Breast epithelium (tissue), 4 donors: Measurements from ENCODE around the gene MGAT5B. TPM values are rescaled to one million over a fixed set of nuclear protein-coding genes. Genes with fewer than 3 reads are reported as not detected.

Source experiments
- DNase-seq, 2 donors: peaks; one replicate each; pipeline ENCODE4 v3.0.0-alpha.2; 2019; ENCODE audit warnings: low spot score in 2 of 2
- H3K27ac ChIP-seq, 2 donors: fragments of 200-600 bp; sonication (generic) in 1 of 2; one replicate each; pipeline ENCODE4 v1.5.1; 2016 to 2019; ENCODE audit warnings: mild to moderate bottlenecking in 1 of 2
- H3K27me3 ChIP-seq, 2 donors: fragments of 200-600 bp; sonication (generic) in 1 of 2; one replicate each; pipeline versions ENCODE4 v1.5.1 to v1.6.0; 2017 to 2019; ENCODE audit warnings: control low read depth in 1 of 2, mild to moderate bottlenecking in 1 of 2
- H3K36me3 ChIP-seq: fragments of 200-600 bp; one replicate; pipeline ENCODE4 v1.5.1; 2019
- H3K4me1 ChIP-seq, 2 donors: fragments of 200-600 bp; sonication (generic); one replicate each; pipeline ENCODE4 v1.5.1; 2016 to 2019; ENCODE audit warnings: control low read depth in 1 of 2
- H3K4me3 ChIP-seq, 3 donors: fragments of 200-600 bp; sonication (generic); 1 replicate in 2 of 3; 2 replicates in 1 of 3; pipeline ENCODE4 v1.5.1; 2016 to 2019; ENCODE audit warnings: mild to moderate bottlenecking in 3 of 3, moderate library complexity in 2 of 3
- H3K9me3 ChIP-seq, 2 donors: fragments of 200-600 bp; sonication (generic) in 1 of 2; one replicate each; pipeline ENCODE4 v1.5.1; 2016 to 2019; ENCODE audit warnings: control low read depth in 1 of 2
- CTCF ChIP-seq, 3 donors: fragments of 450-650 bp; IDR thresholded peaks; one replicate each; pipeline ENCODE4 v1.5.1; 2016 to 2017; ENCODE audit warnings: antibody characterized with exemption in 3 of 3, mild to moderate bottlenecking in 3 of 3, moderate library complexity in 3 of 3
- POLR2A ChIP-seq: fragments of 450-650 bp; IDR thresholded peaks from one replicate; pipeline ENCODE4 v1.6.1; 2016; ENCODE audit warnings: antibody characterized with exemption, mild to moderate bottlenecking, moderate library complexity
- POLR2AphosphoS5 ChIP-seq, 3 donors: sonication (generic); formaldehyde crosslinking; IDR thresholded peaks; one replicate each; pipeline ENCODE4 v1.6.1; 2017; ENCODE audit warnings: antibody characterized with exemption in 3 of 3
- intact Hi-C: fragments of 100-400 bp; cut with DNase I; formaldehyde crosslinking; loops from one replicate; pipeline ENCODE4 v1.15.1; 2023; ENCODE audit warnings: low total_unique reads
- total RNA-seq, 3 donors: library from RNA; depleted of rRNA; stranded (reverse); fragments of >200 nt; gene quantifications; one replicate each; pipeline ENCODE4 v1.1.0, GENCODE V29; 2016

Gene MGAT5B
- total RNA-seq, 3 donors from 2014 or later, result 0.32 to 0.33 TPM; not detected in 1

DNA sequence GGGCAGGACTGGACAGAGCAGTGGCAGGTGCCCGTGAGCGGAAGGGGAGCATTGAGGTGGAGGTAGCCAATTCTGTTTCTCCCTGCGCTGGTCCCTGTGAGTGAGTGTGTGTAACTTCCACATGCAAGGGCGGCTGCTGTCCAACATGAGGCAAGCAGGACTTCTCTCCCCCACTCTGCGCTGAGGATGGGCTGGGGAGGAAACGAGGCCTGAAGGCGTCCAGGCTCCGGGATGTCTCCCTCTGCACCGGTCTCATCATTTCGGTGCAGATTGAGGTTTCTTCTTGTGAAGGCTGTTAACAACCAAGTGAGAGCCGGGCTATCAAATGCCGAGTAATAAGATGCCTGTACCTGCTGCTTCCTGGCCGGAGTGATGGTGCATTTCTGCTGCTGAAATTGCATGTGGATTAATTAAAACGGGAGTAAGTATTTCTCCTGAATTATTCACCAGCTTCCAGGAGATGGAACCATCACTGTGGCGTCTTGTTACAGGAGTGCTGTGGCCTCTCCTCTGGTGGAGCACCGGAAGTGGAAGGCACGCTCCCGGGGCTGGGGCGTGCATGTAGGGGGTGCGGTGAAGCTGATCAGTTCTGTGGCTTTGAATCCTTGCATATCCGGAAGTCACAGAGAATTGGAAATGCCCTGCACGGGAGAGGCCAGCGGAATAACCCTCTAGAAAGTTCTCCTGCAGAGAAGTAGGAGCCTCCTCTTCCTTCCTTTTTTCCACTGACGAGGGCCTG, 41.7 kb upstream of the MGAT5B start:
- Histone ChIP-seq H3K9me3 (no peaks in the 10 kb centered on the region), H3K36me3 (no peaks in the 10 kb centered on the region), H3K4me1 (no peaks in the 10 kb centered on the region), H3K4me3 (no peak overlapping the region), H3K27ac (no peak overlapping the region), H3K27me3 (no peaks in the 10 kb centered on the region)
- DNase-seq, result no peak
- TF ChIP-seq CTCF (IDR thresholded peaks at IDR 0.05), result no peak
- TF ChIP-seq POLR2AphosphoS5 (IDR thresholded peaks at IDR 0.05), result no peak
- TF ChIP-seq POLR2A, result no peak
- intact Hi-C loops, result no loop called here

- Histone ChIP-seq H3K4me3 (no peak overlapping the region), H3K27ac (no peak overlapping the region), H3K27me3 (no peaks in the 10 kb centered on the region), H3K4me1 (no peaks in the 10 kb centered on the region), H3K9me3 (no peaks in the 10 kb centered on the region), H3K36me3 (no peaks in the 10 kb centered on the region)
- DNase-seq, result peak in 1 of 2 donors; percentile 26
- intact Hi-C loops, result no loop called here
- TF ChIP-seq POLR2A (no peak), POLR2AphosphoS5 (IDR thresholded peaks at IDR 0.05) (no peak), CTCF (IDR thresholded peaks at IDR 0.05) (no peak)
Measured at GRCh38 chr17:76827736-76828135, 40.5 kb upstream of the MGAT5B start.

DNA sequence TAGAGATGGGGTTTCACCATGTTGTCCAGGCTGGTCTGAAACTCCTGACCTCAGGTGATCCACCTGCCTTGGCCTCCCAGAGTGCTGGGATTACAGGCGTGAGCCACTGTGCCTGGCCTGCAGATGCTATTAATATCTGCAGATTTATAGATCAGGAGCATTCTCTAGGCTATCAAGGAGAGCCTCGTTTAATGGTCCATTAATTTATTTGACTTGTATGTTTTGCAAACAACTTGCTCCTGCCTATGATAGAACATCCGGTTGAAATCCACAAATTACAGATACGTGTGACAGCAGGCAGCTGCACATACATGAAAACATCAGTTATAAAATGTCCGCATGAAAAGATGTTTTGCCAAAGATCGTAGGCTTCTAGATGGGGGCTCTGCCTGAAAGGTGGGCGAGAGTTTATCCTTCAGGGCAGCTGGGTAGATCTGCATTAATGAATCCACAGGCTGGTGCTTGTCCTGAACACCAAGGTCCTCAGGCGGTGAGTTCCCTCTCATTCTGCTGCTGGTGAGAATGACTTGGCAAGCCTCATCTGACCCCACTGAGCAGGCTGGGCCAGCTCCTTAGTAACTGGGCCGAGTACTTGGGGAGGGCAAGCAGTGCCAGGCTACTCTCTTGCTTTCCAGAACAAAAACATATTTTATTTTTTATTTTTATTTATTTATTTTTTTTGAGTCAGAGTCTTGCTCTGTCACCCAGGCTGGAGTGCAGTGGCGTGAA, 37.1 kb upstream of the MGAT5B start:
- DNase-seq, result peak in 1 of 2 donors; percentile 18
- H3K27me3 ChIP-seq, result no peaks in the 10 kb centered on the region
- TF ChIP-seq CTCF (IDR thresholded peaks at IDR 0.05), result no peak
- TF ChIP-seq POLR2AphosphoS5 (IDR thresholded peaks at IDR 0.05), result no peak
- TF ChIP-seq POLR2A, result no peak
- no peak overlapping the region for H3K27ac ChIP-seq
- H3K4me3 ChIP-seq, result no peak overlapping the region
- H3K4me1 ChIP-seq, result no peaks in the 10 kb centered on the region
- intact Hi-C loops, result no loop called here
- H3K36me3 ChIP-seq, result no peaks in the 10 kb centered on the region
- no peaks in the 10 kb centered on the region for H3K9me3 ChIP-seq

GRCh38 chr17:76833034-76833644, 35.1 kb upstream of the MGAT5B start:
- intact Hi-C loops, result no loop called here
- H3K27me3 ChIP-seq, result no peaks in the 10 kb centered on the region
- TF ChIP-seq CTCF (IDR thresholded peaks at IDR 0.05) (no peak), POLR2AphosphoS5 (IDR thresholded peaks at IDR 0.05) (no peak), POLR2A (no peak)
- no peaks in the 10 kb centered on the region for H3K9me3 ChIP-seq
- no peaks in the 10 kb centered on the region for H3K36me3 ChIP-seq
- no peaks in the 10 kb centered on the region for H3K4me1 ChIP-seq
- DNase-seq, result no peak
- no peak overlapping the region for H3K27ac ChIP-seq
- H3K4me3 ChIP-seq, result no peak overlapping the region

DNA sequence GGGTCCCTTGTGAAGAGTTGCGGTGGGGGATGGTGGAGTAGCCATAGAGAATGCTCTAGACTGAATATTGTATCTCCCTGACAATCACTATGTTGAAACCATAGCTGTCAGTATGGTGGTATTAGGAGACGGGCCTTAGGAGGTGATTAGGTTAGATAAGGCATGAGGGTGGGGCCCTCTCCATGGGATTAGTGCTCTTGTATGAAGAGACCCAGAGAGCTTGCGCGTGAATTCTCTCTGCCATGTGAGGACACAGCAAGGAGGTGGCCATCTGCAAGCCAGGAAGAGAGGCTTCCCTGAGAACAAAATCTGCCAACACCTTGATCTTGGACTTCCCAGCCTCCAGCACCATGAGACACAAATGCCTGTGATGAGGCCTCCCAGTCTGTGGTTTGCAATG, 34.5 kb upstream of the MGAT5B start:
- Histone ChIP-seq H3K27me3 (no peaks in the 10 kb centered on the region), H3K9me3 (no peaks in the 10 kb centered on the region), H3K4me3 (no peak overlapping the region), H3K36me3 (no peaks in the 10 kb centered on the region), H3K27ac (no peak overlapping the region), H3K4me1 (no peaks in the 10 kb centered on the region)
- TF ChIP-seq CTCF (IDR thresholded peaks at IDR 0.05) (no peak), POLR2AphosphoS5 (IDR thresholded peaks at IDR 0.05) (no peak), POLR2A (no peak)
- DNase-seq, result no peak
- intact Hi-C loops, result no loop called here
